HL-60 (cell line): ENCODE results near the gene SLC38A2.

Source experiments
- DNase-seq, 2 experiments: peaks; one replicate each; pipeline ENCODE4 v3.0.0-alpha.2; 2010 to 2020; ENCODE audit warnings: low read depth in 1 of 2, low spot score in 1 of 2
- H3K27ac ChIP-seq: fragments of 250-450 bp; sonication (Bioruptor Pico); replicated peaks from 2 replicates; pipeline ENCODE4 v1.5.1; 2020; ENCODE audit warnings: mild to moderate bottlenecking, moderate library complexity
- H3K27me3 ChIP-seq: fragments of 250-450 bp; sonication (Bioruptor Pico); 2 replicates; pipeline ENCODE4 v1.5.1; 2021; ENCODE audit warnings: mild to moderate bottlenecking, moderate library complexity; ENCODE audit not compliant: insufficient read depth, poor library complexity, severe bottlenecking
- H3K4me3 ChIP-seq: replicated peaks from 2 replicates; pipeline ENCODE4 v1.5.1; 2011; ENCODE audit warnings: mild to moderate bottlenecking, control low read depth, low read length; ENCODE audit not compliant: insufficient read depth
- GABPA ChIP-seq: IDR thresholded peaks from 2 replicates; pipeline ENCODE4 v1.6.1; 2012; ENCODE audit warnings: low read depth
- POLR2AphosphoS5 ChIP-seq: IDR thresholded peaks from 2 replicates; pipeline ENCODE4 v1.6.1; 2012; ENCODE audit warnings: low read depth
- SPI1 ChIP-seq: IDR thresholded peaks from 2 replicates; pipeline ENCODE4 v1.6.1; 2012; ENCODE audit warnings: low read depth, mild to moderate bottlenecking, borderline replicate concordance
- TF ChIP-seq, protein P1 (sequence below): IDR thresholded peaks from one replicate; pipeline ENCODE4 v1.5.1; 2011; ENCODE audit warnings: low read length, control low read depth, inconsistent platforms; ENCODE audit not compliant: insufficient read depth
- TF ChIP-seq, protein P2 (sequence below): IDR thresholded peaks from 2 replicates; pipeline ENCODE4 v1.6.1; 2012; ENCODE audit warnings: low read depth; ENCODE audit not compliant: insufficient replicate concordance

The SLC38A2 gene

DNA sequence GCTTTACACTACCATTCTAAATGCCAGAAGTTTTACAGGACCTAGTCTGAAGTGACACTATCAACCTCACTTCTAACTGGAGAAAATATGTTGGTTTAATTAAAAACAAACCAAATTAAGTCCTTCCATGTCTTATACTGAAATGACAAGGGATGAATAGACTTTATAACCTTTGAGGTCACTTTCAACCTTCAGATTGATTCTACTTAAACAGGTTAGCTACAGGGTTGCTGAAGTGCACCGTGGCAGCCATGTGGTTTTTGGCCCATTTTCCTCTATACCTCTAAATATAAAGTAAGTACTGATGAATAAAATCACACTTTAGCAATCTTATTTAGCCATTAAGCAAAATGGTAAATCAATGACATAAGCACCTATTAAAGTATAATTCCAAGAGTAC is 3.9 kb downstream of the SLC38A2 start:
- H3K4me3 ChIP-seq: no peak overlapping the region
- H3K27me3 ChIP-seq: no peaks in the 10 kb centered on the region
- no peak for DNase-seq
- no peak overlapping the region for H3K27ac ChIP-seq
- TF ChIP-seq, protein P1, sequence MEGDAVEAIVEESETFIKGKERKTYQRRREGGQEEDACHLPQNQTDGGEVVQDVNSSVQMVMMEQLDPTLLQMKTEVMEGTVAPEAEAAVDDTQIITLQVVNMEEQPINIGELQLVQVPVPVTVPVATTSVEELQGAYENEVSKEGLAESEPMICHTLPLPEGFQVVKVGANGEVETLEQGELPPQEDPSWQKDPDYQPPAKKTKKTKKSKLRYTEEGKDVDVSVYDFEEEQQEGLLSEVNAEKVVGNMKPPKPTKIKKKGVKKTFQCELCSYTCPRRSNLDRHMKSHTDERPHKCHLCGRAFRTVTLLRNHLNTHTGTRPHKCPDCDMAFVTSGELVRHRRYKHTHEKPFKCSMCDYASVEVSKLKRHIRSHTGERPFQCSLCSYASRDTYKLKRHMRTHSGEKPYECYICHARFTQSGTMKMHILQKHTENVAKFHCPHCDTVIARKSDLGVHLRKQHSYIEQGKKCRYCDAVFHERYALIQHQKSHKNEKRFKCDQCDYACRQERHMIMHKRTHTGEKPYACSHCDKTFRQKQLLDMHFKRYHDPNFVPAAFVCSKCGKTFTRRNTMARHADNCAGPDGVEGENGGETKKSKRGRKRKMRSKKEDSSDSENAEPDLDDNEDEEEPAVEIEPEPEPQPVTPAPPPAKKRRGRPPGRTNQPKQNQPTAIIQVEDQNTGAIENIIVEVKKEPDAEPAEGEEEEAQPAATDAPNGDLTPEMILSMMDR: no peak
- TF ChIP-seq POLR2AphosphoS5 (no peak), SPI1 (no peak), GABPA (no peak)
- TF ChIP-seq, protein P2, sequence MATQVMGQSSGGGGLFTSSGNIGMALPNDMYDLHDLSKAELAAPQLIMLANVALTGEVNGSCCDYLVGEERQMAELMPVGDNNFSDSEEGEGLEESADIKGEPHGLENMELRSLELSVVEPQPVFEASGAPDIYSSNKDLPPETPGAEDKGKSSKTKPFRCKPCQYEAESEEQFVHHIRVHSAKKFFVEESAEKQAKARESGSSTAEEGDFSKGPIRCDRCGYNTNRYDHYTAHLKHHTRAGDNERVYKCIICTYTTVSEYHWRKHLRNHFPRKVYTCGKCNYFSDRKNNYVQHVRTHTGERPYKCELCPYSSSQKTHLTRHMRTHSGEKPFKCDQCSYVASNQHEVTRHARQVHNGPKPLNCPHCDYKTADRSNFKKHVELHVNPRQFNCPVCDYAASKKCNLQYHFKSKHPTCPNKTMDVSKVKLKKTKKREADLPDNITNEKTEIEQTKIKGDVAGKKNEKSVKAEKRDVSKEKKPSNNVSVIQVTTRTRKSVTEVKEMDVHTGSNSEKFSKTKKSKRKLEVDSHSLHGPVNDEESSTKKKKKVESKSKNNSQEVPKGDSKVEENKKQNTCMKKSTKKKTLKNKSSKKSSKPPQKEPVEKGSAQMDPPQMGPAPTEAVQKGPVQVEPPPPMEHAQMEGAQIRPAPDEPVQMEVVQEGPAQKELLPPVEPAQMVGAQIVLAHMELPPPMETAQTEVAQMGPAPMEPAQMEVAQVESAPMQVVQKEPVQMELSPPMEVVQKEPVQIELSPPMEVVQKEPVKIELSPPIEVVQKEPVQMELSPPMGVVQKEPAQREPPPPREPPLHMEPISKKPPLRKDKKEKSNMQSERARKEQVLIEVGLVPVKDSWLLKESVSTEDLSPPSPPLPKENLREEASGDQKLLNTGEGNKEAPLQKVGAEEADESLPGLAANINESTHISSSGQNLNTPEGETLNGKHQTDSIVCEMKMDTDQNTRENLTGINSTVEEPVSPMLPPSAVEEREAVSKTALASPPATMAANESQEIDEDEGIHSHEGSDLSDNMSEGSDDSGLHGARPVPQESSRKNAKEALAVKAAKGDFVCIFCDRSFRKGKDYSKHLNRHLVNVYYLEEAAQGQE: no peak

DNA sequence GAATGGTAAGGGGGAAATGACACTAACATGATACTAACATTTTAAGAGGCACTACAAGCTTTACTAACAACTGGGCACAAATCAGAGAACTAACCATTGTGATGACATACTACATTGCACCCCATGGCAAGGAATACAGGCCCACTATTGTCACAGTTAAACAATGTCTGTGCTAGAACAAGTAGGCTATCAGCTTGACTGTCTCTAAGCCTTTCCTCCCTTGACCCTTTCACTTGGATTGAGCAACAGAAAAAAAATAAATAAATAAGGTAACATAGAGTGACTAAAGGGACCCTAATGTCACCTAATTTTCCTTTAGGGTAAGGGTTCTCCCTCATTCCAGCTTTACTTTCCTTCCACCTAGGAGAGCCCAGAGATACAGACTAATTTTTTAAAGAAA is 4.4 kb downstream of the SLC38A2 start:
- no peak overlapping the region for H3K27ac ChIP-seq
- TF ChIP-seq, protein P2: no peak
- TF ChIP-seq SPI1 (no peak), GABPA (no peak), POLR2AphosphoS5 (no peak)
- TF ChIP-seq, protein P1: no peak
- no peak overlapping the region for H3K4me3 ChIP-seq
- DNase-seq: no peak
- no peaks in the 10 kb centered on the region for H3K27me3 ChIP-seq

DNA sequence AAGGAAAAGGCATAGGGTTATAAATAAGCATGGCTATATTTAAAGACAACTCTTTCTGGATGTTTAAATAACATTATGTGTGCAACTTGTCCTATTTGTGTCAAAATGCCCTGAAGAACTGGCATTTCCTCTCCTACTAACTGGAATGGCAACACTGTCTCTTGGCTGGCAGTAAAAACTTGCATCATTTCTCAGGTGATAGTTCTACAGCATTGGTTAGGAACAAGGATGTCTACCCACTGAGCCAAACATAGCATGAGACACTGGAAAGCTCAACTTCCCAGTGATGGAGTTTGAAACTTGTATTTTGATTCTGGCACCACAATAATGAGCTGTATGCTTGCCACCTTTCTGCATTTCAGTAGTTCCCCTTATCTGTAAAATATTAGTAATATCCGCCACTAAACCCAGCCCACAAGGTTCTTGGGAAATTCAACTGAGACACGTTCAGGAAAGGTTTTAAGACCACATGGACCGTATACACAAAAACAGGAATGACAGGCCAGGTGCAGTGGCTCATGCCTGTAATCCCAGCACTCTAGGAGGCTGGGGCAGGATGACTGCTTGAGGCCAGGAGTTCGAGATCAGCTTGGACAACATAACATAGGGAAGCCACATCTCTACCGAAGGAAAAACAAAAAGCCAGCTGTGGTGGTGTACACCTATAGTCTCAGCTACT is 5.1 kb downstream of the SLC38A2 start:
- Histone ChIP-seq H3K27me3 (no peaks in the 10 kb centered on the region), H3K27ac (no peak overlapping the region), H3K4me3 (no peak overlapping the region)
- no peak for TF ChIP-seq POLR2AphosphoS5
- no peak for DNase-seq

DNA sequence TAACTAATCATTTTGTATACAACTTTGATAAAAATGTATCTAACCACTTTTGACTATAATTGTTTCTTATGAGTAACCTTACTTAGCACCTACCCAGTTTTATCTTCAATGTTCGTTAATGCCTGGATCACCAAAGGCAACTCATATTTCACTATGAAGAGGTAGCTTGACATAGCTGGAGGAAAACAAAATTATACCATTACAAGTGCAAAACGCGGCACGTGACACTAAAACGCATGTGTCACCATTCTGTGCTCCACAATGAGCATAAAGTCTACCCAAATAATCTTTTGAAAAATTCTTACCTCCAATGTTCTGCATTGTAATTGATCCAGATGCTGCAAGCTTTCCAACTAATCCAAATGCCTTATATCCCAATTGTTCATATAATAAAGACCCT is 5.8 kb downstream of the SLC38A2 start:
- DNase-seq: no peak
- Histone ChIP-seq H3K27ac (no peak overlapping the region), H3K27me3 (no peaks in the 10 kb centered on the region), H3K4me3 (no peak overlapping the region)
- TF ChIP-seq, protein P1: no peak
- TF ChIP-seq POLR2AphosphoS5: no peak
- TF ChIP-seq, protein P2: no peak
- TF ChIP-seq GABPA: no peak
- TF ChIP-seq SPI1: no peak
